HUES48 (cell line): ENCODE results near the gene NCKAP5.
A peak's percentile ranks its signal among the peaks of the same experiment; 100 is the strongest.

Experiments used
- H3K27ac ChIP-seq: one replicate; pipeline ENCODE4 v1.7.0; 2013; ENCODE audit warnings: low read depth, low read length, inconsistent platforms
- H3K27me3 ChIP-seq: 2 replicates; pipeline ENCODE4 v1.6.1; 2013; ENCODE audit warnings: mild to moderate bottlenecking, low read length; ENCODE audit not compliant: control insufficient read depth, insufficient read depth
- H3K36me3 ChIP-seq: 2 replicates; pipeline ENCODE4 v1.6.1; 2013; ENCODE audit warnings: low read length; ENCODE audit not compliant: control insufficient read depth, insufficient read depth
- H3K4me1 ChIP-seq: 2 replicates; pipeline ENCODE4 v1.6.1; 2013; ENCODE audit warnings: mild to moderate bottlenecking, low read length; ENCODE audit not compliant: control insufficient read depth, insufficient read depth
- H3K4me3 ChIP-seq: 2 replicates; pipeline ENCODE4 v1.5.1; 2013; ENCODE audit warnings: mild to moderate bottlenecking, low read depth, low read length
- H3K9ac ChIP-seq: 2 replicates; pipeline ENCODE4 v1.6.1; 2013; ENCODE audit warnings: mild to moderate bottlenecking, low read depth, low read length, moderate library complexity
- H3K9me3 ChIP-seq: 2 replicates; pipeline ENCODE4 v1.6.1; 2013; ENCODE audit warnings: low read length; ENCODE audit not compliant: control insufficient read depth, insufficient read depth

NCKAP5 gene

DNA sequence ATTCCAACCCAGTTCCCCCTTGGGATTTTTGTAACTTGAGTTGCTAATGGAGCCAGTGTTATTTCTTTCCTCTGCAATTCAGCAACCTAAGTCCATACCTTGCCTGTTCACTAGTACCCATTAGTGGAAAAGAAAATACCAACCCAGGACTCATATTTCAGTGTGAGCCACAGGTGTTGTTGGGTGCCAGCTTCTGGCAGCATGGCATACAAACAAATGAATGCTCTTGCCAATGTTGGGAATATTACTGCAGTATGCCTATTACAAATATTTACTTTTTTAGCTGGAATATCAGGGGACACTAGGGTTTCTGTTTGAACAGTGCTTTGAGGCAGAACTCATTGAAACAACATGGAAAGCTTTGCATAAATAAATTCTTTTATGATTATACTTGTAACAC, 130.2 kb downstream of the NCKAP5 start:
- Histone ChIP-seq H3K9ac (no peak overlapping the region), H3K36me3 (no peaks in the 10 kb centered on the region), H3K9me3 (no peaks in the 10 kb centered on the region), H3K27me3 (no peaks in the 10 kb centered on the region), H3K27ac (no peak overlapping the region), H3K4me3 (no peak overlapping the region), H3K4me1 (peaks cover 4% of the 10 kb centered on the region; the same call in 1 of the 2 replicates)

DNA sequence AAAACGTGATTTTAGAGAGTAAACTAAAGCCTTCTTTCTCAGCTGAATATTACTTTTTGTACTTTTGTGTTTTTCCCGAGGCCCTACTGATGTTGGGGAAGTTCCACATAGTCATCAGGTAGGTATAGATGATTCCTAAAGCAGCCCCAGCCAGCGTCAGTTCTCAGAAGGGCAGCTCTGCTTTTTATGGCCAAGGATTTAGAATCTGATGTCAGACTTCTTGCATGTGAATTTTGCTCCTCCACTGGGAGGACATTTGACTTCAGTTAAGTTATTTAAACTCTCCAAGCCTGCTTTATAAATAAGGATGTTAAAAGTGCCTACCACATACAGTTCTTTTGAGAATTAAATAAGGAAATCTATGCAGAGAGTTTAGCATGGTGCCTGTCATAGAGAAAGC, 130.8 kb downstream of the NCKAP5 start:
- Histone ChIP-seq H3K27me3 (no peaks in the 10 kb centered on the region), H3K9me3 (no peaks in the 10 kb centered on the region), H3K27ac (no peak overlapping the region), H3K4me3 (no peak overlapping the region), H3K36me3 (no peaks in the 10 kb centered on the region), H3K9ac (no peak overlapping the region), H3K4me1 (peaks cover 4% of the 10 kb centered on the region; the same call in 1 of the 2 replicates)

DNA sequence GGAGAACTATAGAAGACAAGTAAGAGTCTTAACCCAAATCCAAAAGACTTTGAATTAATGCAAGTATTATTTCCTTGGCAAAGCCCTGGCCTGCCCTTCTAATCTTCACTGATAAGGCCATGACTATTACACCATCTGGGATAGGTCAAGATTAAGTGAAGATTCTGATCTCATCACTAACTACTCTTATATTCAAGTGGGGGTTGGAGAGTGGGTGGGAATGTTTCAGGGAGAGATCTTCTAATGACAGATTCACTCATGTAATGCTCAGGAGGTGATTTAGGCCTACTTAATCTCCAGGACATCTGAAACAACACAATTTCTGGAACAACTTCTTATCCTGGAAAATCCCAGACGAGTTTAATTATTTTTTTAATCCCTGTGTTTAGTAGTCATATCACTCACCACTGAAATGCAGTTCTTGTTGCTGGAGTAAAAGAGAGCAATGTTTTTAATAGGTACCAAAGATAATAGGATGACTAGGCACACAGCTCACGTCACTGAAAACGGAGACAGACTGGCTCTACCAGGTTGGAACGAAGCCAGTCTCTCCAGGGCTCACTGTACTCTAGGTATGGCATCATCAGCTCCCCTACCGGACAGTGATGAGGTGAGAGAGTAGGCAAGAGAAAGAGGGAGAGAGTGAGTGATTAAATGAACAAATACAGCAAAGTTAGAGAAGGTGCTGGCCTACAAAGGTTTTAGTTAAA, 133.1 kb downstream of the NCKAP5 start:
- peaks cover 4% of the 10 kb centered on the region; the same call in 1 of the 2 replicates for H3K4me1 ChIP-seq
- H3K27me3 ChIP-seq: no peaks in the 10 kb centered on the region
- no peak overlapping the region for H3K9ac ChIP-seq
- H3K9me3 ChIP-seq: no peaks in the 10 kb centered on the region
- H3K27ac ChIP-seq: no peak overlapping the region
- no peaks in the 10 kb centered on the region for H3K36me3 ChIP-seq
- H3K4me3 ChIP-seq: no peak overlapping the region

- Histone ChIP-seq H3K9me3 (no peaks in the 10 kb centered on the region), H3K27me3 (no peaks in the 10 kb centered on the region), H3K36me3 (no peaks in the 10 kb centered on the region), H3K27ac (no peak overlapping the region), H3K4me3 (no peak overlapping the region), H3K4me1 (no peaks in the 10 kb centered on the region), H3K9ac (no peak overlapping the region)
These were observed 134.5 kb downstream of the NCKAP5 start for GRCh38 chr2:133433455-133434451.

DNA sequence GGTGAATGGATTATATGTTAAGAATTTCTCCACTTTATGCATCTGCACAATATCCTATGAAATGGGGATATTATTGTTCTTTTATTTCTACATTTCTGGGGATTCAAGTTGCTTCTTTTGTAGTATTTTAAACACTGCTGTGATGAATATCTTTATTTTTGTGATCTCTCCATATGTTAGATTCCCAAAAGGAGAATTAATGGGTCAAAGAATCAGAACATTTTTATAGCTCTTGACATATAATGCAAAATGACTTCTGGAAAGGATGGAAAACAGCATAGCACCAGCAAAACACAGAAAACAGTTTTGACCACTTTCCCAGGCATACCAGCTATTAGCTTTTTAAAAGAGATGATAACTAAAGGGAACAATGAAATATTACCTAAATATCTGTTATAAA, 135.5 kb downstream of the NCKAP5 start:
- Histone ChIP-seq H3K4me1 (no peaks in the 10 kb centered on the region), H3K9me3 (no peaks in the 10 kb centered on the region), H3K9ac (no peak overlapping the region), H3K27me3 (no peaks in the 10 kb centered on the region), H3K36me3 (no peaks in the 10 kb centered on the region), H3K27ac (no peak overlapping the region), H3K4me3 (no peak overlapping the region)

GRCh38 chr2:133431289-133431688, 137.0 kb downstream of the NCKAP5 start:
- Histone ChIP-seq H3K36me3 (no peaks in the 10 kb centered on the region), H3K4me1 (peaks cover 4% of the 10 kb centered on the region; the same call in 1 of the 2 replicates), H3K4me3 (no peak overlapping the region), H3K27me3 (no peaks in the 10 kb centered on the region), H3K9me3 (no peaks in the 10 kb centered on the region), H3K27ac (no peak overlapping the region), H3K9ac (no peak overlapping the region)

DNA sequence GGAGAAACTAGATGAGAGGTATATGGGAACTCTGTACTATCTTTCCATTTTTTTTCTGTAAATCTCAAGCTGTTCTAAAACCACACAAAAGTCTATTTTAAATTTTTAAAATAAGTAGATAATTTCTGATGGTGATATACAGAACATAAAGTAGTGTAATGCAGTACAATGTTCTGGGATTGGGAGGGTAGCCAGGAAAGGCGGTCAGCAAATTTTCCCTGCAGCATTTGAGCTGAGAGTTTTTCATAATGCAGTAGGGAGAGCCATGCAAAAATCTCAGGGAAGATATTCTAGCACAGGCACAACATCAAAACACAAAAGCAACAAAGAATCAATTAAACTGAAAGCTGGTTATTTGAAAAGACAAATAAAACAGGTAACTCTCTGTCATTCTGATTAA, 141.5 kb downstream of the NCKAP5 start:
- Histone ChIP-seq H3K9me3 (no peaks in the 10 kb centered on the region), H3K4me3 (no peak overlapping the region), H3K9ac (no peak overlapping the region), H3K27ac (no peak overlapping the region), H3K4me1 (peaks cover 34% of the 10 kb centered on the region), H3K36me3 (no peaks in the 10 kb centered on the region), H3K27me3 (no peaks in the 10 kb centered on the region)

- H3K27ac ChIP-seq: no peak overlapping the region
- H3K27me3 ChIP-seq: no peaks in the 10 kb centered on the region
- H3K9ac ChIP-seq: no peak overlapping the region
- H3K9me3 ChIP-seq: no peaks in the 10 kb centered on the region
- H3K36me3 ChIP-seq: no peaks in the 10 kb centered on the region
- H3K4me1 ChIP-seq: peaks cover 44% of the 10 kb centered on the region
- no peak overlapping the region for H3K4me3 ChIP-seq
These were observed 142.7 kb downstream of the NCKAP5 start for GRCh38 chr2:133425612-133426011.

- Histone ChIP-seq H3K27ac (no peak overlapping the region), H3K9ac (no peak overlapping the region), H3K4me1 (peaks cover 44% of the 10 kb centered on the region), H3K4me3 (no peak overlapping the region), H3K9me3 (no peaks in the 10 kb centered on the region), H3K36me3 (no peaks in the 10 kb centered on the region), H3K27me3 (no peaks in the 10 kb centered on the region)
These were observed 143.4 kb downstream of the NCKAP5 start for GRCh38 chr2:133424876-133425275.

DNA sequence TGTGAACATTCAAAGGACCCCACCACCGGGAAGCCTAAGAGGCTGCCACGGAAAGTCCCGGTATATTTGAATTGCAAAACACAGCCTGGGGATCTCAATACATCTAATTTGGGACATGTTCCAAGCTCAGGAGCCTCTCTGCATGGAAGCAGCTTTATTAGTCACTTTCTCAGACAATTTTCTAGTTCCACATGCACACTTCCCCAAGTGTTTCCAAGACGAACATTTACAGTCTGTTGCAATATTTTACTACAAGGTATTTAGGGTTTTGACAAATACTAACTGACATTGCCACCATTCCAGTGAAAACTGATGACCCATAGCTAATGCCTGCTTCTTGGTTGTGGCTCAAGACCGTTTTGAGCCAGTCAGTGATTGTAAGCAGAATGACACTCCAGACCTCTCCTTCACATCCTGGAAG, 145.3 kb downstream of the NCKAP5 start:
- H3K27ac ChIP-seq: peak overlapping the region; percentile 42
- H3K4me1 ChIP-seq: peaks cover 44% of the 10 kb centered on the region
- H3K9ac ChIP-seq: no peak overlapping the region
- H3K4me3 ChIP-seq: no peak overlapping the region
- H3K36me3 ChIP-seq: no peaks in the 10 kb centered on the region
- H3K9me3 ChIP-seq: no peaks in the 10 kb centered on the region
- no peaks in the 10 kb centered on the region; the same call in 1 of the 2 replicates for H3K27me3 ChIP-seq
